Ovary (tissue), 9 donors: ENCODE measurements around the gene SCYGR1. TPM values are rescaled to one million over a fixed set of nuclear protein-coding genes. Genes with fewer than 3 reads are reported as not detected.
A peak's percentile ranks its signal among the peaks of the same experiment; 100 is the strongest.

ENCODE experiments used
- DNase-seq, 5 donors: peaks; one replicate each; pipeline ENCODE4 v3.0.0-alpha.2; 2019 to 2020
- H3K27ac ChIP-seq, 2 donors: fragments of 200-600 bp; one replicate each; pipeline versions ENCODE4 v1.5.1 to v1.8.0; 2019 to 2022
- H3K27me3 ChIP-seq: fragments of 200-600 bp; one replicate; pipeline ENCODE4 v1.8.0; 2022
- H3K36me3 ChIP-seq: fragments of 200-600 bp; sonication (generic); one replicate; pipeline ENCODE4 v1.5.1; 2019
- H3K4me1 ChIP-seq: one replicate; pipeline ENCODE4 v1.8.1; 2013; ENCODE audit warnings: mild to moderate bottlenecking, moderate library complexity; ENCODE audit not compliant: insufficient read depth
- H3K4me3 ChIP-seq: fragments of 200-600 bp; sonication (generic); one replicate; pipeline ENCODE4 v1.5.1; 2017
- H3K9me3 ChIP-seq, 2 donors: fragments of 200-600 bp in 1 of 2; sonication (generic) in 1 of 2; one replicate each; pipeline versions ENCODE4 v1.5.1 to v1.8.1; 2013 to 2019; ENCODE audit warnings: mild to moderate bottlenecking in 1 of 2, moderate library complexity in 1 of 2
- CTCF ChIP-seq, 3 donors: fragments of 450-650 bp in 2 of 3; fragments of 200-600 bp in 1 of 3; IDR thresholded peaks; one replicate each; pipeline versions ENCODE4 v1.5.1 to v1.8.0; 2016 to 2022; ENCODE audit warnings: antibody characterized with exemption in 3 of 3, mild to moderate bottlenecking in 1 of 3
- EP300 ChIP-seq: sonication (generic); formaldehyde crosslinking; IDR thresholded peaks from one replicate; pipeline ENCODE4 v1.6.1; 2017; ENCODE audit warnings: antibody characterized with exemption
- POLR2A ChIP-seq: fragments of 450-650 bp; IDR thresholded peaks from one replicate; pipeline ENCODE4 v1.6.1; 2017; ENCODE audit warnings: antibody characterized with exemption, mild to moderate bottlenecking, moderate library complexity
- WGBS, 3 donors: extraction: QIAGEN DNeasy Blood & Tissue Kit in 1 of 3; methylation state at CpG; one replicate each; pipeline versions ENCODE4 v1.1.5 to v1.1.7; 2013 to 2017; 5-methylcytosine and 5-hydroxymethylcytosine counted together
- intact Hi-C, 4 donors: fragments of 100-400 bp; cut with DNase I; formaldehyde crosslinking; loops; one replicate each; pipeline versions ENCODE4 v1.11.0 to v1.15.1; 2022 to 2023
- polyA plus RNA-seq, 2 donors: library from polyadenylated mRNA; stranded (reverse); fragments of 200-250 nt in 1 of 2; fragments of 350-450 nt in 1 of 2; fragmentation: Illumina TruSeq in 1 of 2; extraction: RNeasy Lipid Tissue Mini Kit (QIAGEN cat#74804) in 1 of 2; gene quantifications; one replicate each; pipeline ENCODE4 v1.2.3, GENCODE V29; 2013 to 2014
- total RNA-seq, 7 donors: library from RNA; depleted of rRNA in 2 of 7; stranded (reverse); fragments of >200 nt in 2 of 7; fragmentation: NEBNext Ultra II Directional in 3 of 7; extraction: Animal tissue kit (Norgen Biotek cat#: 25700) in 3 of 7; gene quantifications; one replicate each; pipeline versions ENCODE4 v1.1.0 to v1.2.4, GENCODE V29; 2016 to 2023
- donor health status: DM: no; HTN: no; CAD: no; lungs with moderate emphysema.
- donor health status: DM: no; HTN: no; CAD: no.
- donor health status: Bipolar disorder and iron deficiency.
- donor health status: DM: yes; HTN: yes; CAD: no.
- donor health status: DM: no; HTN: no; CAD: no.
- donor health status: DM: yes; HTN: yes; CAD: no.

The SCYGR1 gene
- total and polyA plus RNA-seq, 9 donors: not detected

GRCh38 chr2:227411320-227411989 is 23.7 kb upstream of the SCYGR1 start:
- Histone ChIP-seq H3K36me3 (no peaks in the 10 kb centered on the region), H3K4me3 (no peak overlapping the region), H3K4me1 (peaks cover 5% of the 10 kb centered on the region), H3K27ac (no peak overlapping the region), H3K27me3 (no peaks in the 10 kb centered on the region), H3K9me3 (no peaks in the 10 kb centered on the region)
- DNase-seq: no peak
- 92 to 94% (median 94%) methylated on average over 9 of the region's 9 CpGs for WGBS, 3 donors
- TF ChIP-seq CTCF (IDR thresholded peaks at IDR 0.05): no peak
- no peak for TF ChIP-seq POLR2A
- TF ChIP-seq EP300: no peak
- intact Hi-C loops: no loop called here

- H3K4me1 ChIP-seq: peaks cover 4% of the 10 kb centered on the region
- TF ChIP-seq EP300 (no peak), CTCF (IDR thresholded peaks at IDR 0.05) (no peak), POLR2A (no peak)
- 69 to 80% (median 79%) methylated on average over 3 of the region's 3 CpGs for WGBS, 3 donors
- H3K27me3 ChIP-seq: no peaks in the 10 kb centered on the region
- H3K9me3 ChIP-seq: no peaks in the 10 kb centered on the region
- intact Hi-C loops: no loop called here
- H3K4me3 ChIP-seq: no peak overlapping the region
- H3K36me3 ChIP-seq: no peaks in the 10 kb centered on the region
- no peak overlapping the region for H3K27ac ChIP-seq
- no peak for DNase-seq
Measured at GRCh38 chr2:227410191-227410590, 22.4 kb upstream of the SCYGR1 start.

GRCh38 chr2:227407591-227408151 is 19.9 kb upstream of the SCYGR1 start:
- peaks cover 4% of the 10 kb centered on the region for H3K4me1 ChIP-seq
- WGBS, 3 donors: 83 to 90% (median 88%) methylated on average over 16 of the region's 16 CpGs
- H3K9me3 ChIP-seq: no peaks in the 10 kb centered on the region
- H3K36me3 ChIP-seq: no peaks in the 10 kb centered on the region
- H3K27ac ChIP-seq: no peak overlapping the region
- no peaks in the 10 kb centered on the region for H3K27me3 ChIP-seq
- no peak overlapping the region for H3K4me3 ChIP-seq
- TF ChIP-seq CTCF (IDR thresholded peaks at IDR 0.05) (no peak), POLR2A (no peak)
- intact Hi-C loops: loop anchor here in 1 of 4 donors (10.0 kb wide), 1 partner anchor 357 kb away; no protein-coding TSS in a partner anchor
- DNase-seq: peak in 1 of 5 donors; percentile 25

GRCh38 chr2:227406177-227407031 is 18.7 kb upstream of the SCYGR1 start:
- Histone ChIP-seq H3K4me3 (no peak overlapping the region), H3K27ac (peak overlapping the region in 1 of 2 donors; percentile 41), H3K4me1 (peaks cover 4% of the 10 kb centered on the region), H3K36me3 (no peaks in the 10 kb centered on the region), H3K27me3 (no peaks in the 10 kb centered on the region), H3K9me3 (no peaks in the 10 kb centered on the region)
- 1 to 5% (median 3%) methylated on average over 7 of the region's 7 CpGs for WGBS, 3 donors
- peak; percentile 63 to 73 (median 64) for DNase-seq
- intact Hi-C loops: loop anchor here in 1 of 4 donors (10.0 kb wide), 1 partner anchor 358 kb away; no protein-coding TSS in a partner anchor
- peak; percentile 30 to 49 (median 46) for TF ChIP-seq CTCF (IDR thresholded peaks at IDR 0.05)
- no peak for TF ChIP-seq POLR2A
- no peak for TF ChIP-seq EP300
